Astrocyte (in vitro differentiated cells and primary cell): ENCODE results near the gene CNIH3. TPM values are rescaled to one million over a fixed set of nuclear protein-coding genes. Genes with fewer than 3 reads are reported as not detected.

Source experiments
- DNase-seq: peaks from one replicate; pipeline ENCODE4 v3.0.0-alpha.2; 2010; ENCODE audit warnings: low read depth
- FAIRE-seq: peaks from 2 replicates; lab custom pipeline; 2011; peaks lifted over from hg19 to GRCh38; lab: Jason Lieb, UNC
- H2AFZ ChIP-seq: 2 replicates; pipeline ENCODE4 v1.6.0; 2012; ENCODE audit warnings: low read depth, low read length, inconsistent platforms
- H3K27ac ChIP-seq: 2 replicates; pipeline ENCODE4 v1.5.1; 2011; ENCODE audit warnings: low read depth, low read length, inconsistent platforms
- H3K27me3 ChIP-seq: 2 replicates; pipeline ENCODE4 v1.6.0; 2011; ENCODE audit warnings: low read length, inconsistent platforms; ENCODE audit not compliant: insufficient read depth
- H3K36me3 ChIP-seq: 2 replicates; pipeline ENCODE4 v1.5.1; 2011; ENCODE audit warnings: low read length, inconsistent platforms; ENCODE audit not compliant: insufficient read depth
- H3K4me1 ChIP-seq: 2 replicates; pipeline ENCODE4 v1.5.1; 2011; ENCODE audit warnings: low read length, inconsistent platforms; ENCODE audit not compliant: insufficient read depth
- H3K4me2 ChIP-seq: 2 replicates; pipeline ENCODE4 v1.6.0; 2012; ENCODE audit warnings: low read length, inconsistent platforms
- H3K4me3 ChIP-seq: 2 replicates; pipeline ENCODE4 v1.5.1; 2011; ENCODE audit warnings: low read depth, mild to moderate bottlenecking, low read length, inconsistent platforms; ENCODE audit not compliant: insufficient read depth
- H3K79me2 ChIP-seq: 2 replicates; pipeline ENCODE4 v1.6.0; 2012; ENCODE audit warnings: mild to moderate bottlenecking, low read length, inconsistent platforms; ENCODE audit not compliant: insufficient read depth
- H3K9ac ChIP-seq: 2 replicates; pipeline ENCODE4 v1.6.0; 2012; ENCODE audit warnings: mild to moderate bottlenecking, low read length, inconsistent platforms
- H3K9me3 ChIP-seq: 2 replicates; pipeline ENCODE4 v1.5.1; 2012; ENCODE audit warnings: low read depth, mild to moderate bottlenecking, low read length, inconsistent platforms; ENCODE audit not compliant: insufficient read depth
- H4K20me1 ChIP-seq: 2 replicates; pipeline ENCODE4 v1.6.0; 2012; ENCODE audit warnings: low read length, inconsistent platforms; ENCODE audit not compliant: insufficient read depth
- H3K27ac Mint-ChIP-seq: one replicate; pipeline ENCODE4 v1.8.0; 2021; ENCODE audit warnings: mild to moderate bottlenecking, mixed read lengths; ENCODE audit not compliant: unreplicated experiment
- H3K27me3 Mint-ChIP-seq: one replicate; pipeline ENCODE4 v1.8.0; 2021; ENCODE audit warnings: low read depth, mixed read lengths; ENCODE audit not compliant: unreplicated experiment
- H3K36me3 Mint-ChIP-seq: one replicate; pipeline ENCODE4 v1.8.0; 2021; ENCODE audit warnings: low read depth, mixed read lengths; ENCODE audit not compliant: unreplicated experiment
- H3K4me1 Mint-ChIP-seq: one replicate; pipeline ENCODE4 v1.8.0; 2021; ENCODE audit warnings: low read depth, mixed read lengths; ENCODE audit not compliant: unreplicated experiment
- H3K4me3 Mint-ChIP-seq: one replicate; pipeline ENCODE4 v1.8.0; 2021; ENCODE audit warnings: mild to moderate bottlenecking, moderate library complexity, mixed read lengths; ENCODE audit not compliant: unreplicated experiment
- H3K9me3 Mint-ChIP-seq: one replicate; pipeline ENCODE4 v1.8.0; 2021; ENCODE audit warnings: mild to moderate bottlenecking, mixed read lengths; ENCODE audit not compliant: unreplicated experiment
- CTCF ChIP-seq: IDR thresholded peaks from 2 replicates; pipeline ENCODE4 v1.5.1; 2011; ENCODE audit warnings: low read depth, mild to moderate bottlenecking, inconsistent platforms, low read length, moderate library complexity; ENCODE audit not compliant: insufficient read depth
- EZH2 ChIP-seq: IDR thresholded peaks from 2 replicates; pipeline ENCODE4 v1.6.1; 2012; ENCODE audit warnings: mild to moderate bottlenecking, low read length, inconsistent platforms; ENCODE audit not compliant: insufficient read depth
- total RNA-seq: library from RNA; stranded (reverse); gene quantifications from 2 replicates; pipeline ENCODE4 v1.2.1, GENCODE V29; 2021

CNIH3 gene
- total RNA-seq, 1 donor from 2014 or later: 7.7 TPM

- peaks cover 16% of the 10 kb centered on the region for H3K79me2 ChIP-seq
- H3K4me2 ChIP-seq: no peak overlapping the region
- Mint-ChIP-seq H3K27me3 (peaks cover 5% of the 10 kb centered on the region), H3K4me1 (peaks cover 29% of the 10 kb centered on the region), H3K27ac (no peak overlapping the region), H3K4me3 (no peak overlapping the region), H3K36me3 (peaks cover 3% of the 10 kb centered on the region), H3K9me3 (no peaks in the 10 kb centered on the region)
- no peak for DNase-seq
- H3K9me3 ChIP-seq: no peaks in the 10 kb centered on the region
- H3K27me3 ChIP-seq: no peaks in the 10 kb centered on the region
- TF ChIP-seq CTCF: no peak
- TF ChIP-seq EZH2: no peak
- H3K4me3 ChIP-seq: no peak overlapping the region
- H3K9ac ChIP-seq: no peak overlapping the region
- peaks cover 16% of the 10 kb centered on the region for H3K4me1 ChIP-seq
- H2AFZ ChIP-seq: no peak overlapping the region
- H4K20me1 ChIP-seq: peaks cover 5% of the 10 kb centered on the region
- no peak overlapping the region for H3K27ac ChIP-seq
- no peak for FAIRE-seq
- peaks cover 4% of the 10 kb centered on the region for H3K36me3 ChIP-seq
These were observed 116.4 kb downstream of the CNIH3 start for GRCh38 chr1:224732377-224733026.

GRCh38 chr1:224733027-224733911, 117.2 kb downstream of the CNIH3 start:
- H3K4me3 Mint-ChIP-seq: no peak overlapping the region
- peaks cover 5% of the 10 kb centered on the region for H3K27me3 Mint-ChIP-seq
- FAIRE-seq (no peak), DNase-seq (peak; percentile 37)
- peaks cover 18% of the 10 kb centered on the region for H3K4me1 ChIP-seq
- no peaks in the 10 kb centered on the region for H3K9me3 ChIP-seq
- H3K36me3 ChIP-seq: peaks cover 4% of the 10 kb centered on the region
- H3K27me3 ChIP-seq: no peaks in the 10 kb centered on the region
- peaks cover 12% of the 10 kb centered on the region for H3K79me2 ChIP-seq
- H3K9me3 Mint-ChIP-seq: no peaks in the 10 kb centered on the region
- peaks cover 5% of the 10 kb centered on the region for H4K20me1 ChIP-seq
- H3K36me3 Mint-ChIP-seq: peaks cover 3% of the 10 kb centered on the region
- H3K4me2 ChIP-seq: no peak overlapping the region
- TF ChIP-seq CTCF: no peak
- TF ChIP-seq EZH2: no peak
- H3K27ac Mint-ChIP-seq: peak overlapping the region; percentile 66
- H3K9ac ChIP-seq: no peak overlapping the region
- H3K27ac ChIP-seq: no peak overlapping the region
- H3K4me3 ChIP-seq: no peak overlapping the region
- H2AFZ ChIP-seq: no peak overlapping the region
- H3K4me1 Mint-ChIP-seq: peaks cover 31% of the 10 kb centered on the region
